ENCODE results near the gene CBX3.
"Not testable (repeated sequence)": the region's sequence is repeated elsewhere in the genome, so short reads cannot be mapped to it uniquely, and the experiment has no call there.

CBX3 gene

DNA sequence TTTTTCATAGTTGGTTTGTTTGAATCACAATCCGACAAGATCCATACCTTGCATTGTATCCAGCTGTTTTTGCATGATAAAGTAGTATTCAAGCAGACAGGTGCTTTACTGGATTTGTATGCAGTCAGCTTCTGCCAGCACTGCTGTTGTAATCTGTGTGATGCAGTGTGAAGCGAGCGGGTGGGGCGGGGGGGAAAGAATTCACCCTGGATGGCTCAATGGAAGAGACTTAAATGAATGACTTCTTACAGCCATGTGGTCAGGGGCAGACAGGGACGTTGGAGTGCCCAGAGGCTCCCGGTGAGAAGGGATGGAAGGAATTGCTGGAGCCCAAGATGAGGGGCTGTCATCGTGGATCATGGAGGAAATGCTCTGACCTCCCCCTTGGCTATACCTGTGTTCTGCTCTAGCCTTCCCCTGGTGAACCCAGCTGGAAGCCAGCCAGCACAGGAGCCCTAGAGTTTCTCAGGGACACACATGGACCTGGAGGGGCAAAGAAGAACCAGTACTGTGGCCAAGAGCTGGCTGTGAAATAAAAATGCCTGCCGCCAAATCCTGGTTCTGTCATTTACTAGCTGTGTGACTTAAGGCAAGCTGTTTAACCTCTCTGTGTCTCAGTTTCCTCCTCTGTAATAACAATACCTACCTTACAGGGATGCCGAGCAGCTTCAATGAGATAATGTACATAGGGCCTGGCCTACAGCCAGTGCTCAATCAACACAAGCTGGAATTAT, 35.4 kb upstream of the CBX3 start:
- no peak overlapping the region for H3K4me3 Mint-ChIP-seq
- H3K4me1 Mint-ChIP-seq (ENCODE audit: low read depth): peaks cover 55% of the 10 kb centered on the region
- DNase-seq: no peak
- peak overlapping the region; percentile 93 for H3K27ac Mint-ChIP-seq
- no peaks in the 10 kb centered on the region for H3K9me3 Mint-ChIP-seq
- peaks cover 47% of the 10 kb centered on the region for H3K36me3 Mint-ChIP-seq (ENCODE audit: low read depth)
- no peaks in the 10 kb centered on the region for H3K27me3 Mint-ChIP-seq

GRCh38 chr7:26166684-26167266, 34.8 kb upstream of the CBX3 start:
- peaks cover 55% of the 10 kb centered on the region for H3K4me1 Mint-ChIP-seq (ENCODE audit: low read depth)
- H3K27me3 Mint-ChIP-seq: no peaks in the 10 kb centered on the region

GRCh38 chr7:26167303-26167934, 34.1 kb upstream of the CBX3 start:
- no peak for DNase-seq
- H3K4me1 Mint-ChIP-seq (ENCODE audit: low read depth): peaks cover 51% of the 10 kb centered on the region

More at GRCh38 chr7:26166684-26167266, 34.8 kb upstream of the CBX3 start:
- peaks cover 51% of the 10 kb centered on the region for H3K36me3 Mint-ChIP-seq (ENCODE audit: low read depth)
- H3K27ac Mint-ChIP-seq: peak overlapping the region; percentile 93
- H3K4me3 Mint-ChIP-seq: peak overlapping the region; percentile 33
- no peaks in the 10 kb centered on the region for H3K9me3 Mint-ChIP-seq
- no peak for DNase-seq

DNA sequence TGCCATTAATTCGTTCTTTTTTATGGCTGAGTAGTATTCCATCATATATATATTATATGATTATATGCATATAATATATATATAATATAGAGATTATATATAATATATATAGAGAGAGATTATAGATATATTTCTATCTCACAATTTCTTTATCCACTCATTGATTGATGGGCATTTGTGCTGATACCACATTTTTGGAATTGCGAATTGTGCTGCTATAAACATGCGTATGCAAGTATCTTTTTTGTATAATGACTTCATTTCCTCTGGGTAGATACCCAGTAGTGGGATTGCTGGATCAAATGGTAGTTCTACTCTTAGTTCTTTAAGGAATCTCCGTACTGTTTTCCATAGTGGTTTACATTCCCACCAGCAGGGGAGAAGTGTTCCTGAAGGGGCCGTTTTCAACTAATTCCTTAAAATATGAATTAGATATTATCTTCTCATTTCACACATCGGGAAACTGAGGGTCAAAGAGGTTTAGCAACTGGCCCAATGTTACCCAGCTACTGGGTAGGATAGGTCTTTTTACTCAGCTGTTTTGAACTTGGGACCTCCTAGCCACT, 33.0 kb upstream of the CBX3 start:
- peaks cover 51% of the 10 kb centered on the region for H3K36me3 Mint-ChIP-seq (ENCODE audit: low read depth)
- no peaks in the 10 kb centered on the region for H3K27me3 Mint-ChIP-seq
- DNase-seq: no peak
- peaks cover 44% of the 10 kb centered on the region for H3K4me1 Mint-ChIP-seq (ENCODE audit: low read depth)
- no peak overlapping the region for H3K4me3 Mint-ChIP-seq
- H3K27ac Mint-ChIP-seq: no peak overlapping the region
- H3K9me3 Mint-ChIP-seq: no peaks in the 10 kb centered on the region

More at GRCh38 chr7:26167303-26167934, 34.1 kb upstream of the CBX3 start:
- Mint-ChIP-seq H3K27me3 (no peaks in the 10 kb centered on the region), H3K9me3 (no peaks in the 10 kb centered on the region), H3K36me3 (ENCODE audit: low read depth) (peaks cover 49% of the 10 kb centered on the region), H3K27ac (peak overlapping the region; percentile 93), H3K4me3 (peak overlapping the region; percentile 33)

DNA sequence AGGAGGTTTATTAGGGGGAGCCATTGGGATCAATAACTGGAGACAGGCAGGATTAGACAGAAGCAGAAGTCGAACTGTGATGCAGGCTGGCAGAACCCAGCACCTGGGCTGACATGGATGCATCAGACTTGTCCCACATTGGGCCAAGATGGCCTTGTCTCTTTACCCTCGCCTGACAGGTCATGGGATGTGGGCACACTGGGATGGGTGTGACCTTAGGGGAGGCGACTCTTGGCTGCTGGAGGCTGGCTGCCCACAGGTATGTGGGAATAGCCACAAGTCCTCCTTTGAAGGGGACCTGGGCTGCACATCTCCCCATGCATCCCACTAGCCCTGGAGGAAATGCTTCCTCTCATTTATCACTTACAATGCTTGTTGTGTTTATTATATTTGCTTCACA, 32.3 kb upstream of the CBX3 start:
- Mint-ChIP-seq H3K36me3 (ENCODE audit: low read depth) (peaks cover 54% of the 10 kb centered on the region), H3K9me3 (no peaks in the 10 kb centered on the region), H3K4me3 (no peak overlapping the region), H3K27me3 (no peaks in the 10 kb centered on the region), H3K27ac (no peak overlapping the region), H3K4me1 (ENCODE audit: low read depth) (peaks cover 43% of the 10 kb centered on the region)
- DNase-seq: no peak

GRCh38 chr7:26170663-26171062, 30.9 kb upstream of the CBX3 start:
- no peak overlapping the region for H3K27ac Mint-ChIP-seq
- no peak for DNase-seq
- H3K4me1 Mint-ChIP-seq (ENCODE audit: low read depth): peaks cover 37% of the 10 kb centered on the region
- no peak overlapping the region for H3K4me3 Mint-ChIP-seq
- no peaks in the 10 kb centered on the region for H3K27me3 Mint-ChIP-seq
- no peaks in the 10 kb centered on the region for H3K9me3 Mint-ChIP-seq
- H3K36me3 Mint-ChIP-seq (ENCODE audit: low read depth): peaks cover 55% of the 10 kb centered on the region

DNA sequence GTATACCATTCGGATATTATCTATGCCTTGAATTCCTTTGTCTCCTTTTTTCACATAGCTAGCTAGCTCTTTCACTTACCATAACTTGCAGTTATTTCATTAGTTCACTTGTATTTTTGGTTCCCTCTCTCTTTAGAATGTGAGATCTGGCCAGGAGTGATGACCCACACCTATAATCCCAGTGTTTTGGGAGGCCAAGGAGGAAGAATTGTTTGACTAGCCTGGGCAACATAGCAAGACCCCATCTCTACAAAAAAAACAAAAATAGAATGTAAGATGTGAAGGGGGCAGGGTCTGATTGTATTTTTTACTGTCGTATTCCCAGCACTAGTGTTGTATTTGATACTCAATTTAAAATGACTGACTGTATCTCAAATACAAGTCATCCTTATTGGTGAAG, 29.9 kb upstream of the CBX3 start:
- H3K4me3 Mint-ChIP-seq: no peak overlapping the region
- no peaks in the 10 kb centered on the region for H3K9me3 Mint-ChIP-seq
- no peaks in the 10 kb centered on the region for H3K27me3 Mint-ChIP-seq
- DNase-seq: no peak
- H3K27ac Mint-ChIP-seq: no peak overlapping the region
- H3K36me3 Mint-ChIP-seq (ENCODE audit: low read depth): peaks cover 55% of the 10 kb centered on the region
- peaks cover 27% of the 10 kb centered on the region for H3K4me1 Mint-ChIP-seq (ENCODE audit: low read depth)

DNA sequence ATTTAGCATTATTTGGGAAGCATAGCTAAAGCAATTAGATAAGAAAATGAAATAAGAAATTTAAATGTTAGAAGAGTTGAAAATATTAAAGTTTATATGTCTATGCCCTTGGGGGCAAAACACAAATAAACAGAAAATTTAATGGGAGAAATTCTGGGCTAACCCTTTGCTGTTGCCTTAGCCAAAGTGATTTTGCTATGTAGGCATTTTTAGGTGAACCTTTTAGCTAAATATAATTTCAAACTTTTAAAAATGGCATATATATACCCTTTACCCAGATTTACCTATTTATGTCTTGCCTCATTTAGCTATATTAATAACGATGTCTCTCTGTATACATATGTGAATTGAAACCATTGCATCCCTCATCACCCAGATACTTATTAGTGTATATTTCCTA, 29.5 kb upstream of the CBX3 start:
- Mint-ChIP-seq H3K27ac (no peak overlapping the region), H3K4me1 (ENCODE audit: low read depth) (peaks cover 23% of the 10 kb centered on the region), H3K9me3 (no peaks in the 10 kb centered on the region), H3K27me3 (no peaks in the 10 kb centered on the region), H3K36me3 (ENCODE audit: low read depth) (peaks cover 55% of the 10 kb centered on the region), H3K4me3 (no peak overlapping the region)
- no peak for DNase-seq

GRCh38 chr7:26175903-26176302, 25.6 kb upstream of the CBX3 start:
- peak overlapping the region; percentile 22 for H3K27ac Mint-ChIP-seq
- H3K4me1 Mint-ChIP-seq (ENCODE audit: low read depth): peaks cover 40% of the 10 kb centered on the region
- H3K27me3 Mint-ChIP-seq: not testable (repeated sequence)

GRCh38 chr7:26176696-26177095, 24.8 kb upstream of the CBX3 start:
- H3K9me3 Mint-ChIP-seq, DNase-seq, H3K4me3 Mint-ChIP-seq, H3K27ac Mint-ChIP-seq, H3K27me3 Mint-ChIP-seq: not testable (repeated sequence)
- H3K36me3 Mint-ChIP-seq (ENCODE audit: low read depth): peaks cover 67% of the 10 kb centered on the region
- H3K4me1 Mint-ChIP-seq (ENCODE audit: low read depth): peaks cover 44% of the 10 kb centered on the region

More at GRCh38 chr7:26175903-26176302, 25.6 kb upstream of the CBX3 start:
- H3K9me3 Mint-ChIP-seq, H3K4me3 Mint-ChIP-seq, DNase-seq: not testable (repeated sequence)
- H3K36me3 Mint-ChIP-seq (ENCODE audit: low read depth): peaks cover 67% of the 10 kb centered on the region

DNA sequence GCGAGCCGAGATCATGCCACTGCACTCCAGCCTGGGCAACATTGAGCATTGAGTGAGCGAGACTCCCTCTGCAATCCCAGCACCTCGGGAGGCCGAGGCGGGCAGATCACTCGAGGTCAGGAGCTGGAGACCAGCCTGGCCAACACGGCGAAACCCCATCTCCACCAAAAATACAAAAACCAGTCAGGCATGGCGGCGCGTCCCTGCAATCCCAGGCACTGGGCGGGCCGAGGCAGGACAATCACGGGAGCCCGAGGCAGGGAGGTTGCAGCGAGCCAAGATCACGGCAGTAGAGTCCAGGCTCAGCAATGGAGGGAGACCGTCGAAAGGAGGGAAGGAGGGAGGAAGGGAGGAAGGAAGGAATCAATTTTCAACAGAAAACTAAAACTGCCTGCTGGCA, 24.3 kb upstream of the CBX3 start:
- Mint-ChIP-seq H3K27ac (peak overlapping the region; percentile 80), H3K36me3 (ENCODE audit: low read depth) (peaks cover 69% of the 10 kb centered on the region), H3K4me1 (ENCODE audit: low read depth) (peaks cover 49% of the 10 kb centered on the region)
- H3K9me3 Mint-ChIP-seq, H3K27me3 Mint-ChIP-seq, H3K4me3 Mint-ChIP-seq, DNase-seq: not testable (repeated sequence)

DNA sequence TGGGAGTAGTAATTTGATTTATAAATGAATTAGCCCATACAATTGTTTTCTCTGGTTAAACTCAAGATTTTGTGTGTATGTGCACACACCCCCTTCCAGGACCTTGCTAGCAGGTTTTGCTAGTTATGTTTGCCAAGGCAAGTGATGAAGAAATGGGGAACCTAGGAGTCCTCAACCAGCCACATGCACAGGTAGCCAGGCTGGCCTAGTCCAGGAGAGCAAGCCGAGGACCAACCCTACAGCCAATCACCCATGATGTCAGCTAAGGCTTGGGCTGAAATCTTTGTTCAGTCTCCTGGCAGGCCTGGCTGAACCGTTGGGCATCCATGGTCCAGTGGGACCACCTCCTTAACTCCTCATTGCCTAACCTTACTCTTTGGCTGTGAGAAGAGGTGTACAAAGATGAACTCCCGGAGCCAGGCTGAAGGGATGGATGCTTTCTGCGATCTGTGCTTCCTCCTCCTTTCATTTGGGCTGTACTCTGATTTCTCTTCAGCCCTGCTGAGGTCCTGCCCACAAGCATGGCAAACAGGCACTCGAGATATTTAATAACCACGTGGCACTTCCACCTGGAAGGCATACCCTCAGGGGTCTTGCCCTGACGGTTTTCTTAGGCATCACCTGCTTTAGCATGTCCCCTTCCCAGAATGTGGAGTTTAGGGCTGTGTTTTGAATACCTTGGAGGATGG, 23.1 kb upstream of the CBX3 start:
- no peak for DNase-seq
- peaks cover 51% of the 10 kb centered on the region for H3K4me1 Mint-ChIP-seq (ENCODE audit: low read depth)
- H3K27me3 Mint-ChIP-seq: no peaks in the 10 kb centered on the region
- H3K27ac Mint-ChIP-seq: peak overlapping the region; percentile 24
- peaks cover 69% of the 10 kb centered on the region for H3K36me3 Mint-ChIP-seq (ENCODE audit: low read depth)
- no peak overlapping the region for H3K4me3 Mint-ChIP-seq
- H3K9me3 Mint-ChIP-seq: no peaks in the 10 kb centered on the region

GRCh38 chr7:26179422-26179821, 22.1 kb upstream of the CBX3 start:
- H3K27ac Mint-ChIP-seq: peak overlapping the region; percentile 24
- DNase-seq: no peak
- no peaks in the 10 kb centered on the region for H3K9me3 Mint-ChIP-seq
- H3K4me1 Mint-ChIP-seq (ENCODE audit: low read depth): peaks cover 53% of the 10 kb centered on the region
- H3K36me3 Mint-ChIP-seq (ENCODE audit: low read depth): peaks cover 69% of the 10 kb centered on the region
- H3K4me3 Mint-ChIP-seq: no peak overlapping the region
- no peaks in the 10 kb centered on the region for H3K27me3 Mint-ChIP-seq

GRCh38 chr7:26179826-26180497, 21.6 kb upstream of the CBX3 start:
- Mint-ChIP-seq H3K9me3 (no peaks in the 10 kb centered on the region), H3K4me1 (ENCODE audit: low read depth) (peaks cover 59% of the 10 kb centered on the region), H3K4me3 (no peak overlapping the region), H3K36me3 (ENCODE audit: low read depth) (peaks cover 71% of the 10 kb centered on the region), H3K27ac (peak overlapping the region; percentile 24), H3K27me3 (no peaks in the 10 kb centered on the region)
- no peak for DNase-seq

Data from activated T-cell treated with anti-CD3 and anti-CD28 coated beads, Interleukin-2, amount 50 U/mL, for 24 hours (primary cell).